Body of pancreas (tissue), 4 donors: ENCODE measurements around the gene CAMKMT. TPM values are rescaled to one million over a fixed set of nuclear protein-coding genes. Genes with fewer than 3 reads are reported as not detected.

Experiments
- ATAC-seq: fragments of 150-250 bp; one replicate; pipeline ENCODE4 v1.9.1; 2016
- DNase-seq, 4 donors: peaks; one replicate each; pipeline ENCODE4 v3.0.0-alpha.2; 2019
- H3K27ac ChIP-seq, 4 donors: fragments of 200-600 bp; sonication (generic); 1 replicate in 3 of 4; 2 replicates in 1 of 4; pipeline versions ENCODE4 v1.5.1 to v1.6.1; 2016 to 2019; ENCODE audit warnings: mild to moderate bottlenecking in 1 of 4, mixed read lengths in 1 of 4, moderate library complexity in 1 of 4
- H3K27me3 ChIP-seq, 2 donors: fragments of 200-600 bp; sonication (generic); one replicate each; pipeline ENCODE4 v1.6.0; 2016; ENCODE audit warnings: mild to moderate bottlenecking in 1 of 2
- H3K36me3 ChIP-seq, 2 donors: fragments of 200-600 bp; sonication (generic); replicated peaks in 1 of 2; 2 replicates each; pipeline ENCODE4 v1.5.1; 2016; ENCODE audit warnings: low read depth in 2 of 2; ENCODE audit not compliant: insufficient read depth in 1 of 2
- H3K4me1 ChIP-seq: fragments of 200-600 bp; sonication (generic); one replicate; pipeline ENCODE4 v1.6.0; 2016
- H3K4me3 ChIP-seq, 2 donors: fragments of 200-600 bp; sonication (generic); 1 replicate in 1 of 2; 2 replicates in 1 of 2; pipeline ENCODE4 v1.5.1; 2016 to 2019
- H3K9me3 ChIP-seq, 3 donors: fragments of 200-600 bp; sonication (generic); 1 replicate in 2 of 3; 2 replicates in 1 of 3; pipeline ENCODE4 v1.5.1; 2016
- POLR2A ChIP-seq, 3 donors: fragments of 450-650 bp; IDR thresholded peaks; one replicate each; pipeline ENCODE4 v1.6.1; 2016; ENCODE audit warnings: antibody characterized with exemption in 3 of 3, mild to moderate bottlenecking in 2 of 3
- WGBS, 2 donors: methylation state at CpG; one replicate each; pipeline ENCODE4 v1.1.5; 2017; 5-methylcytosine and 5-hydroxymethylcytosine counted together
- intact Hi-C: fragments of 100-400 bp; cut with DNase I; formaldehyde crosslinking; loops from one replicate; pipeline ENCODE4 v1.15.1; 2023
- total RNA-seq, 2 donors: library from RNA; depleted of rRNA; stranded (reverse); fragments of >200 nt; gene quantifications; one replicate each; pipeline ENCODE4 v1.1.0, GENCODE V29; 2016
- TF ChIP-seq, protein P1 (sequence below), 7 experiments: fragments of 450-650 bp in 4 of 7; fragments of 200-600 bp in 3 of 7; sonication (generic) in 3 of 7; IDR thresholded peaks; one replicate each; pipeline ENCODE4 v1.5.1; 2016 to 2019; ENCODE audit warnings: antibody characterized with exemption in 7 of 7

CAMKMT gene
- total RNA-seq, 2 donors from 2014 or later: 18.4 to 23.4 TPM

DNA sequence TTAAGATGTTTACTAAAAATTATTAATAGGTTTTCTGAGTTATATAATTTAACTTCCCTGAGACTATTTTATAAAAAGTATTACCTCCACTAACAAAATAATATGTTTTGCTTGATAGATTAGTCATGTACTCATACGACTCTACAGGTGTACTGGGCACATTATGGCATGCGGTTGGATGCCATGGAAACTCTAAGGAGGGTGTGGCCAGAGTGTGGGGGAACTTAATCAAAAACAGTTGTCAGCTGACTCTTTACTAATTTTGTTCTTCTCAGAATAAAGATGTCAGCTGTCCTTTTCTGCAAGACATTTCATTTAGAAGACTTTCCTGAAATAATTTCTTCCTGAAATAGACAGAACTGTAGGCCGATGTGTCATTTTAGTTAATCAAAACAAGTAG, 351.4 kb downstream of the CAMKMT start:
- no peak overlapping the region for H3K4me3 ChIP-seq
- WGBS, 2 donors: 88 to 89% methylated on average over 3 of the region's 3 CpGs
- TF ChIP-seq, protein P1, sequence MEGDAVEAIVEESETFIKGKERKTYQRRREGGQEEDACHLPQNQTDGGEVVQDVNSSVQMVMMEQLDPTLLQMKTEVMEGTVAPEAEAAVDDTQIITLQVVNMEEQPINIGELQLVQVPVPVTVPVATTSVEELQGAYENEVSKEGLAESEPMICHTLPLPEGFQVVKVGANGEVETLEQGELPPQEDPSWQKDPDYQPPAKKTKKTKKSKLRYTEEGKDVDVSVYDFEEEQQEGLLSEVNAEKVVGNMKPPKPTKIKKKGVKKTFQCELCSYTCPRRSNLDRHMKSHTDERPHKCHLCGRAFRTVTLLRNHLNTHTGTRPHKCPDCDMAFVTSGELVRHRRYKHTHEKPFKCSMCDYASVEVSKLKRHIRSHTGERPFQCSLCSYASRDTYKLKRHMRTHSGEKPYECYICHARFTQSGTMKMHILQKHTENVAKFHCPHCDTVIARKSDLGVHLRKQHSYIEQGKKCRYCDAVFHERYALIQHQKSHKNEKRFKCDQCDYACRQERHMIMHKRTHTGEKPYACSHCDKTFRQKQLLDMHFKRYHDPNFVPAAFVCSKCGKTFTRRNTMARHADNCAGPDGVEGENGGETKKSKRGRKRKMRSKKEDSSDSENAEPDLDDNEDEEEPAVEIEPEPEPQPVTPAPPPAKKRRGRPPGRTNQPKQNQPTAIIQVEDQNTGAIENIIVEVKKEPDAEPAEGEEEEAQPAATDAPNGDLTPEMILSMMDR (IDR thresholded peaks at IDR 0.05): no peak
- TF ChIP-seq POLR2A (IDR thresholded peaks at IDR 0.05): no peak
- H3K27me3 ChIP-seq: no peaks in the 10 kb centered on the region
- intact Hi-C loops: no loop called here
- DNase-seq (no peak), ATAC-seq (no peak)
- no peaks in the 10 kb centered on the region for H3K4me1 ChIP-seq
- no peaks in the 10 kb centered on the region for H3K36me3 ChIP-seq
- H3K27ac ChIP-seq: no peak overlapping the region
- no peaks in the 10 kb centered on the region for H3K9me3 ChIP-seq

GRCh38 chr2:44715671-44716081, 353.9 kb downstream of the CAMKMT start:
- DNase-seq (no peak), ATAC-seq (no peak)
- Histone ChIP-seq H3K4me3 (no peak overlapping the region), H3K27ac (no peak overlapping the region), H3K27me3 (no peaks in the 10 kb centered on the region), H3K36me3 (no peaks in the 10 kb centered on the region), H3K4me1 (no peaks in the 10 kb centered on the region), H3K9me3 (no peaks in the 10 kb centered on the region)
- intact Hi-C loops: no loop called here
- TF ChIP-seq POLR2A (IDR thresholded peaks at IDR 0.05): no peak
- TF ChIP-seq, protein P1 (IDR thresholded peaks at IDR 0.05): peak in 2 of 7 experiments; percentile 8 to 9
- WGBS, 2 donors: 80 to 89% methylated on average over 3 of the region's 3 CpGs

DNA sequence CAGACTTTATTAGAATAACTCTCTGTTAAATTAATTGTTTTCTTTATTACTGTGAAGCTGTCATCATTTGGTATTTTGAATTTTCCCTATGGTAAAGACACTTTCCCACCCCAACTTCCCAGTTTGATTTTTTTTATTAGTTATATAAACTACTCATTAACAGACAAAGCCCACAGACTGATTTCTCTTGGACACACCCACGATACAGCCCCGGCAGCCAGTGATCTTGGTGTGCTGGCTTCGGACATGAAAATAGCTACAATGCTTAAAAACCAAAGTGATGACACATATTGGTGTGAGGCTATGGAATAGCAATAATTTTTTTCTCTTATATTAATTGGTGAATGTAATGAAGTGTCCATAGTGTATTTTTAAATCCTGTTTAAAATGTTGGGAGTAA, 354.4 kb downstream of the CAMKMT start:
- Histone ChIP-seq H3K4me1 (no peaks in the 10 kb centered on the region), H3K27ac (no peak overlapping the region), H3K36me3 (no peaks in the 10 kb centered on the region), H3K4me3 (no peak overlapping the region), H3K9me3 (no peaks in the 10 kb centered on the region), H3K27me3 (no peaks in the 10 kb centered on the region)
- TF ChIP-seq, protein P1 (IDR thresholded peaks at IDR 0.05): no peak
- no peak for TF ChIP-seq POLR2A (IDR thresholded peaks at IDR 0.05)
- no peak for ATAC-seq
- 97 to 98% methylated on average over 3 of the region's 3 CpGs for WGBS, 2 donors
- intact Hi-C loops: no loop called here
- DNase-seq: no peak

GRCh38 chr2:44718431-44718830, 356.7 kb downstream of the CAMKMT start:
- 90 to 94% methylated on average over 3 of the region's 3 CpGs for WGBS, 2 donors
- DNase-seq (no peak), ATAC-seq (no peak)
- H3K27me3 ChIP-seq: no peaks in the 10 kb centered on the region
- intact Hi-C loops: no loop called here
- H3K36me3 ChIP-seq: no peaks in the 10 kb centered on the region
- TF ChIP-seq, protein P1 (IDR thresholded peaks at IDR 0.05): no peak
- no peak for TF ChIP-seq POLR2A (IDR thresholded peaks at IDR 0.05)
- H3K4me3 ChIP-seq: no peak overlapping the region
- H3K27ac ChIP-seq: no peak overlapping the region
- H3K4me1 ChIP-seq: no peaks in the 10 kb centered on the region
- no peaks in the 10 kb centered on the region for H3K9me3 ChIP-seq

- no peaks in the 10 kb centered on the region for H3K4me1 ChIP-seq
- DNase-seq (no peak), ATAC-seq (no peak)
- H3K27me3 ChIP-seq: no peaks in the 10 kb centered on the region
- H3K4me3 ChIP-seq: no peak overlapping the region
- intact Hi-C loops: no loop called here
- no peak for TF ChIP-seq POLR2A (IDR thresholded peaks at IDR 0.05)
- TF ChIP-seq, protein P1 (IDR thresholded peaks at IDR 0.05): no peak
- H3K36me3 ChIP-seq: no peaks in the 10 kb centered on the region
- H3K9me3 ChIP-seq: no peaks in the 10 kb centered on the region
- no peak overlapping the region for H3K27ac ChIP-seq
- WGBS, 2 donors: 91 to 94% methylated on average over 2 of the region's 2 CpGs
These were observed 357.8 kb downstream of the CAMKMT start for GRCh38 chr2:44719562-44719961.
